ENCODE results near the gene LGALS8. TPM values are rescaled to one million over a fixed set of nuclear protein-coding genes. Genes with fewer than 3 reads are reported as not detected.

LGALS8 gene
- total RNA-seq, 1 experiment from 2014 or later, result 35.3 TPM

GRCh38 chr1:236489710-236490377 lies 33.9 kb upstream of the LGALS8 start:
- Histone ChIP-seq H3K27ac (ENCODE audit: low read depth, low read length, poor library complexity, severe bottlenecking) (no peak overlapping the region), H3K36me3 (ENCODE audit: insufficient read depth, low read length, poor library complexity, severe bottlenecking) (no peaks in the 10 kb centered on the region), H3K4me3 (ENCODE audit: low read depth, low read length, poor library complexity, severe bottlenecking) (no peak overlapping the region), H3K4me1 (ENCODE audit: insufficient read depth, low read length, poor library complexity, severe bottlenecking) (no peaks in the 10 kb centered on the region), H3K9me3 (ENCODE audit: low read depth, low read length, poor library complexity, severe bottlenecking) (no peaks in the 10 kb centered on the region), H3K27me3 (replicated peaks; ENCODE audit: insufficient read depth, low read depth, low read length, poor library complexity) (no peaks in the 10 kb centered on the region)
- no peak for TF ChIP-seq EZH2 (IDR thresholded peaks at IDR 0.05; ENCODE audit: borderline replicate concordance, low read depth, low read length, poor library complexity, severe bottlenecking)
- TF ChIP-seq, protein P1, sequence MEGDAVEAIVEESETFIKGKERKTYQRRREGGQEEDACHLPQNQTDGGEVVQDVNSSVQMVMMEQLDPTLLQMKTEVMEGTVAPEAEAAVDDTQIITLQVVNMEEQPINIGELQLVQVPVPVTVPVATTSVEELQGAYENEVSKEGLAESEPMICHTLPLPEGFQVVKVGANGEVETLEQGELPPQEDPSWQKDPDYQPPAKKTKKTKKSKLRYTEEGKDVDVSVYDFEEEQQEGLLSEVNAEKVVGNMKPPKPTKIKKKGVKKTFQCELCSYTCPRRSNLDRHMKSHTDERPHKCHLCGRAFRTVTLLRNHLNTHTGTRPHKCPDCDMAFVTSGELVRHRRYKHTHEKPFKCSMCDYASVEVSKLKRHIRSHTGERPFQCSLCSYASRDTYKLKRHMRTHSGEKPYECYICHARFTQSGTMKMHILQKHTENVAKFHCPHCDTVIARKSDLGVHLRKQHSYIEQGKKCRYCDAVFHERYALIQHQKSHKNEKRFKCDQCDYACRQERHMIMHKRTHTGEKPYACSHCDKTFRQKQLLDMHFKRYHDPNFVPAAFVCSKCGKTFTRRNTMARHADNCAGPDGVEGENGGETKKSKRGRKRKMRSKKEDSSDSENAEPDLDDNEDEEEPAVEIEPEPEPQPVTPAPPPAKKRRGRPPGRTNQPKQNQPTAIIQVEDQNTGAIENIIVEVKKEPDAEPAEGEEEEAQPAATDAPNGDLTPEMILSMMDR (conservative IDR thresholded peaks at IDR 0.05; ENCODE audit: low read depth, low read length), result peak; percentile 54
- POLR2A ChIA-PET (ENCODE audit: low non-redundant PET), result interaction anchor here (0.5 kb wide), 1 partner anchor 481 kb away, joined by 6 read pairs; no protein-coding TSS in a partner anchor
- intact Hi-C loops (cut with micrococcal nuclease; ENCODE audit: unreplicated experiment), result loop anchor here (5.0 kb wide), 1 partner anchor 383 kb away; no protein-coding TSS in a partner anchor
- BruUV-seq (replicated peaks), result no TSS peak
- peak; percentile 51 for DNase-seq (ENCODE audit: low spot score)
- CTCF ChIA-PET, result no interaction called here

GRCh38 chr1:236491469-236492136 lies 32.2 kb upstream of the LGALS8 start:
- Histone ChIP-seq H3K27ac (ENCODE audit: low read depth, low read length, poor library complexity, severe bottlenecking) (no peak overlapping the region), H3K4me3 (ENCODE audit: low read depth, low read length, poor library complexity, severe bottlenecking) (no peak overlapping the region), H3K27me3 (replicated peaks; ENCODE audit: insufficient read depth, low read depth, low read length, poor library complexity) (no peaks in the 10 kb centered on the region), H3K9me3 (ENCODE audit: low read depth, low read length, poor library complexity, severe bottlenecking) (no peaks in the 10 kb centered on the region), H3K36me3 (ENCODE audit: insufficient read depth, low read length, poor library complexity, severe bottlenecking) (no peaks in the 10 kb centered on the region), H3K4me1 (ENCODE audit: insufficient read depth, low read length, poor library complexity, severe bottlenecking) (no peaks in the 10 kb centered on the region)
- no TSS peak for BruUV-seq (replicated peaks)
- CTCF ChIA-PET, result no interaction called here
- POLR2A ChIA-PET (ENCODE audit: low non-redundant PET), result no interaction called here
- intact Hi-C loops (cut with micrococcal nuclease; ENCODE audit: unreplicated experiment), result loop anchor here (5.0 kb wide), 1 partner anchor 384 kb away; no protein-coding TSS in a partner anchor
- DNase-seq (ENCODE audit: low spot score), result no peak
- TF ChIP-seq, protein P1 (conservative IDR thresholded peaks at IDR 0.05; ENCODE audit: low read depth, low read length), result no peak
- TF ChIP-seq EZH2 (IDR thresholded peaks at IDR 0.05; ENCODE audit: borderline replicate concordance, low read depth, low read length, poor library complexity, severe bottlenecking), result no peak

GRCh38 chr1:236492378-236492777 lies 31.4 kb upstream of the LGALS8 start:
- ChIA-PET POLR2A (ENCODE audit: low non-redundant PET) (no interaction called here), CTCF (no interaction called here)
- Histone ChIP-seq H3K9me3 (ENCODE audit: low read depth, low read length, poor library complexity, severe bottlenecking) (no peaks in the 10 kb centered on the region), H3K4me1 (ENCODE audit: insufficient read depth, low read length, poor library complexity, severe bottlenecking) (no peaks in the 10 kb centered on the region), H3K4me3 (ENCODE audit: low read depth, low read length, poor library complexity, severe bottlenecking) (no peak overlapping the region), H3K36me3 (ENCODE audit: insufficient read depth, low read length, poor library complexity, severe bottlenecking) (no peaks in the 10 kb centered on the region), H3K27me3 (replicated peaks; ENCODE audit: insufficient read depth, low read depth, low read length, poor library complexity) (no peaks in the 10 kb centered on the region), H3K27ac (ENCODE audit: low read depth, low read length, poor library complexity, severe bottlenecking) (no peak overlapping the region)
- DNase-seq (ENCODE audit: low spot score), result no peak
- TF ChIP-seq, protein P1 (conservative IDR thresholded peaks at IDR 0.05; ENCODE audit: low read depth, low read length), result no peak
- no peak for TF ChIP-seq EZH2 (IDR thresholded peaks at IDR 0.05; ENCODE audit: borderline replicate concordance, low read depth, low read length, poor library complexity, severe bottlenecking)
- BruUV-seq (replicated peaks), result no TSS peak
- intact Hi-C loops (cut with micrococcal nuclease; ENCODE audit: unreplicated experiment), result loop anchor here (5.0 kb wide), 1 partner anchor 385 kb away; no protein-coding TSS in a partner anchor

Measured in A673 (cell line).